Measurements from ENCODE around the gene PKD2. TPM values are rescaled to one million over a fixed set of nuclear protein-coding genes. Genes with fewer than 3 reads are reported as not detected.

PKD2 gene
- total and polyA plus RNA-seq, 2 of the 13 experiments (the other 11 are each of a cell fraction or from before 2014, with no cell fraction given) = 5.6 to 9.1 TPM

DNA sequence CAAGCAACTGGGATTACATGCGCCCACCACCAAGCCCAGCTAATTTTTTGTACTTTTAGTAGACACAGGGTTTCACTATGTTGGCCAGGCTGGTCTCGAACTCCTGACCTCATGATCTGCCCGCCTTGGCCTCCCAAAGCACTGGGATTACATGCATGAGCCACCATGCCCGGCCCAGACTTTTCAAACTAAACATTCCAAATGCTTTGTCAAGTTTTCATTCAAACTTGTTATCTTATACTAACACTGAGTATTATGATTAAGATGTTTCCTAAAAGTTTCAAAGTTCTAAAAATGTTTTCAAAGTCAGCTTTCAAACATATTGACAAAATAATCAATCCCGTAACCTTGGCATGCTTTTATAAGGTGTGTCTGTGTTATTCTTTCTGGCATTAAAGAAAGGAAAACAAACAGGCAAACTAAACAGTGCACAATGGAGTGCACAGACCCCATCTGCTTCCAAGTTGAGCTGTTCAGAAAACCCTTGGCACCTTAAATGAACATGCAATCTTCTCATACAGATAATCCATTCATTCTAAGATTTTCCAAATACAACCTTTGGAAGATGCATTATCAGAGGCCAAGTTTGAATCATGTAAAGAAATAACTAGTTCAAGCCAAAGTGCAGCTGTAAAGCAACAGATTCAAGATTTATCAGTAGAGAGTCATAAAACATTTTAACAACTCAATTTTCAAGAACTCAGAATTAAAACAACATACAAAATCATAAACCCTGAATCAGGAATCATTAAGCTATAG is 101.9 kb downstream of the PKD2 start (continued):
- TF ChIP-seq ZBTB25 (CRISPR knock-in tag; IDR thresholded peaks at IDR 0.05) (peak; percentile 87), ZBTB20 (CRISPR knock-in tag; IDR thresholded peaks at IDR 0.05; ENCODE audit: borderline replicate concordance, low read depth) (no peak), CCDC6 (CRISPR knock-in tag; IDR thresholded peaks at IDR 0.05) (no peak), ISL2 (CRISPR knock-in tag; IDR thresholded peaks at IDR 0.05) (peak; percentile 99), ZNF513 (CRISPR knock-in tag; conservative IDR thresholded peaks at IDR 0.05) (no peak), MAF1 (CRISPR knock-in tag; IDR thresholded peaks at IDR 0.05; ENCODE audit: borderline replicate concordance) (no peak), ZNF775 (CRISPR knock-in tag; IDR thresholded peaks at IDR 0.05; ENCODE audit: borderline replicate concordance) (no peak), ZXDC (CRISPR knock-in tag; IDR thresholded peaks at IDR 0.05) (no peak), NR2C2 (CRISPR knock-in tag; IDR thresholded peaks at IDR 0.05; ENCODE audit: borderline replicate concordance) (peak; percentile 59), ZNF615 (CRISPR knock-in tag; IDR thresholded peaks at IDR 0.05; ENCODE audit: borderline replicate concordance) (no peak), ZFP41 (CRISPR knock-in tag; IDR thresholded peaks at IDR 0.05; ENCODE audit: borderline replicate concordance) (no peak), ZNF124 (CRISPR knock-in tag; IDR thresholded peaks at IDR 0.05) (peak; percentile 53; the same call in 1 of the 2 replicates), KDM1A (CRISPR knock-in tag; IDR thresholded peaks at IDR 0.05) (peak; percentile 85), STAG1 (CRISPR knock-in tag; IDR thresholded peaks at IDR 0.05) (no peak), NAIF1 (CRISPR knock-in tag; IDR thresholded peaks at IDR 0.05; ENCODE audit: borderline replicate concordance) (no peak), SKI (IDR thresholded peaks at IDR 0.05; ENCODE audit: partially characterized antibody) (peak; percentile 9), NR2F2 (IDR thresholded peaks at IDR 0.05; ENCODE audit: borderline replicate concordance, low read depth) (peak; percentile 84; the same call in 1 of the 2 replicates), MLXIP (CRISPR knock-in tag; IDR thresholded peaks at IDR 0.05; ENCODE audit: borderline replicate concordance) (no peak), EP300 (IDR thresholded peaks at IDR 0.05; ENCODE audit: low read depth in 2 of 2, low read length in 2 of 2) (peak; percentile 52 to 96; a peak in 3 of 4 replicates), EP300 (CRISPR knock-in tag; IDR thresholded peaks at IDR 0.05; ENCODE audit: borderline replicate concordance) (peak; percentile 95; the same call in 1 of the 2 replicates), ZSCAN9 (CRISPR knock-in tag; IDR thresholded peaks at IDR 0.05; ENCODE audit: borderline replicate concordance) (no peak)

Data from HepG2 (cell line).